NCI-H2196 treated with DMSO at 0.1 percent for 48 hours (cell line): Measurements from ENCODE around the gene CCNT2.
A peak's percentile ranks its signal among the peaks of the same experiment; 100 is the strongest.
"Not testable (repeated sequence)": the region's sequence is repeated elsewhere in the genome, so short reads cannot be mapped to it uniquely, and the experiment has no call there.

Experiments
- DNase-seq: peaks from one replicate; lab custom pipeline; 2025; ENCODE audit not compliant: unreplicated experiment; lab: John Stamatoyannopoulos, UW

The CCNT2 gene

DNA sequence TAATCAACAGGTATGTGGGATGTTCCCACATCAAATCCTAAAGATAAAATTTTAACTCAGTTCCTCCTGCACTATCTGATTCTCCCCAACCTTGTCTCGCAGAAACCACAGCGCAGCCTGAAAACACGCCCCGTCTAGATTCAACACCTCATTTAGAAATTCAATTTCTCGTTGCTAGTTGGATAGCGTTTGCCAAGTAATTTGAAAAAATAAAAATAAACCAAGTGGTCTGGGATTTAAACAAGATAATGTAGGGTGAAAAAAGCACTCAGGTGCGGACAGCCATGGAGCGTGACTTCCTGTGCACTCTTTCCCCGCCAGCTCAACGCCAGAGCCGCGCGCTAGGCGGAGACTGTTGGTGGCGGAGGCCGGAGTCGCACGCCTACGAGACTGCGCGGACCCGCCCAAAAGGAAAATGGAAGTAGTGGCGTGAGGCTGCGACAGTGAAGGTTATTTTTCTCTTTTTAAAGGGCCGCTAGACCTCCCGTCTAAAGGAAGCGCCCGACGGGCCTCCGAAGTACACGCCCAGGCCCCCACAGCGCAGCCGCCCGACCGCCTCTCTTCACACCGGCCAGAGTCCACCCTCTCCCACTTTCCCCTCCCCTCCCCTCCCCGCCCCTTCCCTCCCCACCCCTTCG is 615 bp upstream of the CCNT2 start:
- DNase-seq = peak; percentile 99

DNA sequence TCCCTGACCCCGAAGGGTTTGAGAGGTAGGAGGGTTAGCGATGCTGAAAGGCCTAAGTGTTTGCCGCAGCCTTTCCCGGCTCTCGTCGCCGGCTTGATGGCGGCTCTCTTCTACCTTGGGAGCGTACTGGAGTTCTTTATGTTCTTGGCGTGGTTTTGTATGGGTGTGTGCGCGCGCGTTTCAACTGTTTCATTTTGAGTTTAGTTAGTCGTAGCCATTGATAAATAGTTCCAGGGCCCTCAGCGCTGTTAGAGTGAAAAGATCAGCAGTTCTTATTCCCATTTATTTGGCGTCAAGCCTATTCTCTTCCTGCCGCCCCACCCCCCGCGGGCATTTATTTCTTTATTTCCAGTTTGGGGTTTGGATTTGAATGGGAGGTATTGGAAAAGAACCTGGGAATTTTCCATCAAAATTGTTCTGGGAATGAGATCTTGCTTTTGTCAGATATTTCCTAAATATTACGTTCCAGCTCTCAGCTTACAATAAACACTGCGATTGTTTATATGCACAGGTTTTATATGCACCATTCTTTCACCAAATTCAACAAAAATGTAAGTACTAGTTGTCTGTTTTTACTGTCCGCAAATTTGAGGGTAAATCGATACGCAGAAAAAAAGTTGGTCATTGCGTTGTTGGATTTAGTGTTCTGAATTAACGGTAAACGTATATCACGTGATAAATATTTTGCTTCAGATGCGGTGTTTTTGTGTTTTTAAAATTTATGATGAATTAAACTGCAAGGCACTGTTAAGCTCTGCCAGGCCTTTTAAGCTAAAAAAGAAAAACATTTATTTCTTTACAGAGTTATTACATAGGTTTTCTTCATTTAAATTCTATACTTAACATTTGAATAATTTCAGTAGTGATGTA is 954 bp downstream of the CCNT2 start:
- no peak for DNase-seq

DNA sequence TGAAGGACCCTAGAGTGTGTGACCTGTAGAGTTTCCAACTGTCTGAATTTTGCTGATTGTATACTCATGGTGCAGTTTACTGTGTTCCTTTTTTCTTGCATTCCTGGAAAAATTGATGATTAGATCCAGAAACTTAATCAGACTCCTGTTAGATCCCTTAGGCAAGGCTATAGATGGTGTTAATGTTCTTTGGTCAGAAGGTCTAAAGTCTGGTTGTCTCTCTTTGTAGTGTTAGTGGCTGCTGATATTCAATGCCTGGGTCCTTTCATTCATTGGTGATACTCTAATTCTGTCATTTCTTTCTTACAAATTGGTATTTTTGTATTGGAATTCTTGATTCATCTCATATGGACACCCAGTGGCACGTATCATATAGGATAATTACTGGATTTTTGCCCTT is 6.3 kb downstream of the CCNT2 start:
- DNase-seq = no peak

DNA sequence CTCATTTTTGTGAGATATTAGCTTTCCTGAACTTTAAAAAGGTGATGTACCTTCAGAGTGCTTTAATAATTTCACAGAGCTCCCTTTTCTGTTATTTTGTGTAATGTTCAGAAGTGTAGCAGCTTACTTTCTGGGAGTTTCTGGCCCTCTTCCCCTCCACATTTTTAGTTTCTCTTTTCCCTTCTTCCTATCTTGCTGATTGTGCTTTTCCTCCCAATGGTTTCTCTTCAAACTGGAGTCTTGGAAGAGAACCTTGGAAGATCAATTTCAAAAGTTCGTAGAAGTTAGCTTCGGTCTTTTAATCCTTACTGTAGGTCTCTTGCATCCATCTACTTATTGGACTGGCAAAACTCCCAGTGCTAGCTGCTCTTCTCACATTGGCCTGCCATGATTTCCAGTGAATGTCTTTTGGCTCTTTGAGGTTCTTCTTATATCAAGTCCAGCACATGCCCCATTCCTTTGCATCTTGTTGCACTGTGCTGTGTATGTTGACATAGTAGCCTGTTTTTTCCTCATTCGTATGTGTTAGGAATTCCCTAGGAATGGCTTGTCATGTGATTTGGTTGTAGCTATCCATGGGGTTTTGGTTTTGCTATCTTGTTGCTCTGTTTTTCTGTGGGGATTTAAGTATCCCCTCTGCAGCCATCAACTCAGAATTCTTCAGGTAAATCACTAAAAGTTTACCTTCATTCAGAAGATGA is 7.8 kb downstream of the CCNT2 start:
- DNase-seq = no peak

DNA sequence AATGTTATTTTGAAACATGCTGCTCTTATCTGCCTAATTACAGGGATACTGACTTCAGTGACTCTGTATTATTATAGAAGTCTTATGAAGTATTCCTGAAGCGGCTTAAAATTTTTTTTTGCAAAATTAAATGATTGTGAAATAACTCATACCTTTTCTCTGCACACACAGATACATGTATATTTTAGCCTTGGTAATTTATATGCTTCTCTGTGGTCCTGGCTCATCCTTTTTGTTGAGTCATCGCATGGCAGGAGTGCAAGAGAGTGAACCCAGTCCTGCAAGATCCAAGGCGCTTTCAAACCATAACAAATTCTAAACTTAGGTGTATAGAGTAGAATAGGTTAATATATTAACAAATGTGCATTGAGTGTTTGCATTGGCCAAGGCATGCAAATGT is 8.6 kb downstream of the CCNT2 start:
- DNase-seq = no peak

DNA sequence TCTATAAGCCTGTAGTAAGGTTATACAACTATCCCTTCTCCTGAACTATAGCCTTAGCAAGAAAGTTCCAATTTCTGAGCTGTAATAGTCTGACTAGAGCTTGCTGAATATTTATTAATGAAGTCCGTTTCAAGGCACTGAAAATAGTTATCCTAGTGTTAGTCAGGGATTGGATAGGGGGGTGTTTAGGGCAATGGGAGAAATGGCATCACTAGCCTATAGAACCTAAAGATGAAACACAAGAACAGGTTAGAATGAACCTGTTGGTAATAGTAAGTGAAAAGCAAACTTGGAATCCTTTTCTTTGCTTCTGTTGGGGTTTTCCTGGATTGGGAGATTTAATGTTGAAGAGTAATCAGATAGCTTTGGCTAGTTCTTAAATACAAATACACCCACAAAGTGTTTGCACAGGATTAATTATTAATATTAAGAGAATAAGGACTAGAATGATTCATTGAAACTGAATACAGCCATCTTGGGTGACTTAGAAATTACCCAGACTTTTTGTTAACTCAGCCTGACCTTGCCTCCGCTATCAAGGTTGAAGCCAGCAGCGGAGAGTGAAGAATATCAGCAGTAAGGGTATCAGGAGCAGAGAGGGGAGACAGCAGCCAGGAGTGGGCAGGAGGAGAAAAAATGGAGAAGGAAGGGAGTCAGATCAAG is 14.4 kb downstream of the CCNT2 start:
- DNase-seq = no peak

DNA sequence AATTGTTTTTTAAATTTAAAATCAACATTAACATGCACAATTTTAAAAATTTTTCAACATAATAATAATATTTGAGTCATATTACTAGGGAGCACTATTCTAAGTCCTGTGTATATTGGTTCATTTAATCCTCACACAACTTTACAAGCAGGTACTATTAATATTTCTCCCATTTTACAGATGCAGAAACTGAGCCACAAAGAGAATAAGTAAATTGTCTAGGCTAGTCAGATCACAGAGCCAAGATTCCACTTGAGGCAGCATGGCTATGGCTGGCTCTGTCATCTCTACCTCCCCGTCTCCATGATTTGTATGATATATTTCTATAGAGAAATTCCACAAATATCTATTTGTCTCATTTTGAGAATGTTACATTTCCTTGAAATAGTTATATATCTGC is 15.1 kb downstream of the CCNT2 start:
- no peak for DNase-seq

DNA sequence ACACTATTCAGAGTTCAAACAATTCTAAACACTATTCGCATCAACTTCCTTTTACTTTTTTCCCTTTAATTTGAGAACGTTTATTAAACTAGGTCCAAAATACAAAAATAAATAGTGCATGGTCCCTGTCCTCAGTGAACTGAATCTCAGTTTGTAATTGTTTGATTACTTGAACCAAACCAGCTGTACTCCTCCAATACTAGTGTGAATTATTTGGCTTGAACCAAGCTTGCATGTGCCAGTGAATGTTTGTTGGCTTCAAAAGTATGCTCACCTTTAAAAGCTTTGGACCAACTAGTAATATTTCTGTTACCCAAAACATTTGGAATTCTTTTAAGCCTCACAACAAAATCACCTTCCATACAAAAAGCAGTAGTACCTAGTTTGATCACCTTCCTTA is 15.5 kb downstream of the CCNT2 start:
- DNase-seq = no peak

DNA sequence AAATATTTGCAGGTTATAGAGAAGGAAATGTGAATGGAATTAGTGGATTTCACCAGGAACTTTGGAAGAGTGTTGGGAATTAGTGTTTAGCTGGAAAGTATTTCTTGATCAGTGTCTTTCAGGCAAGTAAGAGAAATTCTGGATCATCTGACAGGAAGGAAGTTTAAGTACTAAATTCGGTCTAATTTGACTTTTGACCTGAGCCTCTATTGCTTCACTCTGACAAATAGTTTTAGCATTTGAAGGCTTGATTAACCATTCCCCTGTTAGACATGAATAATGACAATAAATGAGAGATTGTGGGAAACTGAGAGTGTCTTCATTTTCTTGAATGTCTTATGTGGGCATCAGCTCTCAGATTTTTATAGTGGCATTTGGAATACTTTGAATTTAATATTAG is 16.0 kb downstream of the CCNT2 start:
- DNase-seq = no peak

DNA sequence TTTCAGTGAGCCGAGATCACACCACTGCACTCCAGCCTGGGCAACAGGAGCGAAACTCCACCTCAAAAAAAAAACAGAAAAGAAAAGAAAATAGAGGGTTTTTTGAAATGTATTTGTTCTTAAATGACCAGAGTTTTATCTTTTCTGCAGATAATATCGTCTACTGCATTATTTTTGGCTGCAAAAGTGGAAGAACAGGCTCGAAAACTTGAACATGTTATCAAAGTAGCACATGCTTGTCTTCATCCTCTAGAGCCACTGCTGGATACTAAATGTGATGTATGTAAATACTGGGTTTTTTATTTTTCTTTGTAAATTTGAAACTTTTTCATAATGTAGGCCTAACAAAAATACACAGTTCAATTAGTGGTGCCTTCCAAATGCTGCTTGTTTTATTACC is 18.1 kb downstream of the CCNT2 start:
- no peak for DNase-seq

DNA sequence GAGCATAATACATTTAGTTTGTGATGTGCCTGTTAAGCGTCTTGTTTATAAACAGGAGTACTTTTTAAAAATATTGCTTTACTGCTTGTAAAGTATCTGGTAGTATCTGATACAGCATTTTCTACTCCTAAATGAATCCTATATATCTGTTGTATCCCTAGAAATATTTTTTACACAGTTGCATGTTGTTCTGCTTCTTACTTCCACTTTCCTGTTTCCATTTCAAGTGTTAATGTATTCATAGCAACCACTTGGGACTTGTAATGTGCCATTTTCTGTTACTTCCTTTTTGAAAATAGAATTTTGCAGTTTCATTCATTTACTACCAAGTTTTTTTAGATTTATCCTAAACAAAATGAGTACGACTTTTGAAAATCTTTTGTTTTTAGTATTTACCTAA is 24.9 kb downstream of the CCNT2 start:
- DNase-seq = no peak

DNA sequence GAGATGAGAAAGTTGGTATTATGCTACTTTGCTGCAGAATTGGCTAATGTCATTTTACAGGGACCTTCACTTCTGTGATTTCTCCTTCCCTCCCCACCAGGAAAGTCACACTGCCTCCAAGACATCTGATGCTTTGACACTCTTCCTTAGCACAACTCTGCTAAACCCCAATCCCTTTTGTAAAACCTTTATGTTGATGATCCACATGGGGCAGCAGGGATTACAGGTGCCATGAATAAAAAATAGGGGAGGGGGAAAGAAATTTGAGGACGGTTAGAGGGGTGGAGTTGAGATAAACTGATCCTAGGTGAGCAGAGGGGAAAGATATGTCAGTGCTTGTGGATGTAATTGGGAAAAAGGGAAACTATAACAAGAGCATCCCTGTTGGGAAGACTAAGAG is 26.4 kb downstream of the CCNT2 start:
- no peak for DNase-seq

DNA sequence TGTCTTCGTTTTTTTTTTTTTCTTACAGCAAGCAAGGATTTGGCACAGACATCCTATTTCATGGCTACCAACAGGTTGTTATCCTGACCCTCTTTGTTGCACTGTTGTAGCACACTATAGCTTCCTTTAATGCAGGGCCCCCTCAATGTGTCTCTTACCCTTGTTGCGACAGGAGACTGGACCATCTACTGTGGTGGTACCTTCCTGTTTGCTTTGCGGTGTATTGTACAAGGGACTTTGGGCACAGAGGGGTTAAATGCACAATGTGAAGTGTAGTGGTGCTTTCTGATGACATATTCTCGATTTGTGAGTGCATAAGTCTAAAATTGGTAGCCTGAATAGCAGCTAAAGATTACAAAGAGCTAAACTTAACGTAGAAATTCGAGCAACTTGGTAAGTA is 27.5 kb downstream of the CCNT2 start:
- no peak for DNase-seq

DNA sequence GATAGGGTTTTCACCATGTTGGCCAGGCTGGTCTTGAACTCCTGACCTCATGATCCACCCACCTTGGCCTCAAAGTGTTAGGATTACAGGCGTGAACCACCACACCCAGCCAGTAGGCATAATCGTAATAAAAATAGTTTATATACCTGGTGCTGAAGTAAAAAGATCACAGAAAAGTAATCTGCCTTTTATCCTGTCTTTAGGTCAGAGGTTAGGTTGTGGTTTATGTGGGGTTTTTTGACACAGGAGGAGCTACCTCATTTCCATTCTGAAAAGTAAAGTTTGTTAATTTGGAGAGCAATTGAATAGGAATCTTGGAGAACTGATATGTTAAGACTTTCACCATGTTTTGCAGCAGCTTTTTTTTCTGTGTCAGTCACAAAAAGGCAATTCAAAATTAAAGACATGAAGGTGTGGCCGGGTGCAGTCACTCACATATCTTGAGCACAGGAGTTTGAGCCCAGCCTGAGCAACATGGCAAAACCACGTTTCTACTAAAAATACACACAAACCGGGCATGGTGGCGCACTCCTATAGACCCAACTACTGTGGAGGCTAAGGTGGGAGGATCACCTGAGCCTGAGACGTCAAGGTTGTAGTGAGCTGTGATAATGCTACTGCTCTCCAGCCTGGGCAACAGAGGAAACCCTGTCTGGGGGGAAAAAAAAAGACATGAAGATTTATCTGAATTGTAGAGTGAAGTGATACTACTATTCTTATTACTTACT is 31.5 kb downstream of the CCNT2 start:
- no peak for DNase-seq

DNA sequence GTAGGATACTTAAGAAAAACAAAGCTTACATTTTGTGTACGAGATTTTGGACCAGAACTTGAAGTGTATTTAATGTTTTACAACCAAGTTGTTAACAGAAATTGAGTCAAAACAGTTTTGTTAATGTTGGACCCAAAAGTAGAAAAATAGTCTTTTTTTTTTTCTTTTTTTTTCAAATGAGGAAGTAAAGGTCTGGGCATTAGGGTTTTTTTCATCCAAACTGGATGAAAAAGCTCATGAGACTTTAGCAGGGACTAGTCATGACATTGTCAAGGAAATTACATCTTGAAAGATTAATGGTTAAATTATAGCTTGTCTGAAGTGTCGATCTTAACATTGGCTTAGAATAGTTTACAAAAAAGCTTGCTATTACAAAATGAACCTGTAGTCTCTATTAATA is 32.3 kb downstream of the CCNT2 start:
- DNase-seq = no peak

DNA sequence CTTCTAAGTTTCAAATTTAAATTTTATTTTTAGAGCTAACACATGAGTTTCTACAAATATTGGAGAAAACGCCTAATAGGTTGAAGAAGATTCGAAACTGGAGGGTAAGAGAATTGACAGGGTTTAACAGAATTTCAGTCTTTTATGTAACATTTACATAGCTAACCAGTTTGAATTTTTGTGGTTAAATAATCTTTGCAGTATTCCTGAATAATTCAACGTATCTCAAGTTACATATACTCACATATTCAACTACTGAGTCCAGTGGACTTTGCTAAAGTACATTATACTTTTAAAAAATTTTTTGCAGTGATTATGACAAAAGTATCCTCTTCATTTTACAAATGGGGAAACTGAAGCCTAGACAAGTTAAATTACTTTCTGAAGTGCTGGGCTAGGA is 34.0 kb downstream of the CCNT2 start:
- DNase-seq = no peak

DNA sequence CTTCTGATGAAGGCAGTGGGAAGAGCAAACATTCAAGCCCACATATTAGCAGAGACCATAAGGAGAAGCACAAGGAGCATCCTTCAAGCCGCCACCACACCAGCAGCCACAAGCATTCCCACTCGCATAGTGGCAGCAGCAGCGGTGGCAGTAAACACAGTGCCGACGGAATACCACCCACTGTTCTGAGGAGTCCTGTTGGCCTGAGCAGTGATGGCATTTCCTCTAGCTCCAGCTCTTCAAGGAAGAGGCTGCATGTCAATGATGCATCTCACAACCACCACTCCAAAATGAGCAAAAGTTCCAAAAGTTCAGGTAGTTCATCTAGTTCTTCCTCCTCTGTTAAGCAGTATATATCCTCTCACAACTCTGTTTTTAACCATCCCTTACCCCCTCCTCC is 35.4 kb downstream of the CCNT2 start:
- DNase-seq = no peak

DNA sequence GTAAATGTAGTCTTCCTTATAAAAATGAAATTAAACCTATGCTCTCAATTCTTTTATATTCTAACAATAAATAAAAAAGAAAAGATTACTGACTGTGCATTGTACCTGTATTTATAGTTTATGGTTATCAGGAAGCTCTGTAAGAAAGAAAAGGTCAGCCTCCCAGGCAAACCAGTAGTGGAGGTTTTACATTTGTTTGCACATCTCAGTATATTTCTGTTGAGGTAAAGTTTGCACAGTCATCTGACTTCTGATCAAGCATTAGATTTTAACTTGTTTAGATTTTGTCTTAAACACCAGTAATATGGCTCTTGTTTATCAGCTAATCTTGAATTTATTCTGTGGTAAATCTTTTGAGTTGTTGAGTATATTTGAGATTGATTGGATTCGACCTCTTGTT is 37.1 kb downstream of the CCNT2 start:
- DNase-seq = no peak

DNA sequence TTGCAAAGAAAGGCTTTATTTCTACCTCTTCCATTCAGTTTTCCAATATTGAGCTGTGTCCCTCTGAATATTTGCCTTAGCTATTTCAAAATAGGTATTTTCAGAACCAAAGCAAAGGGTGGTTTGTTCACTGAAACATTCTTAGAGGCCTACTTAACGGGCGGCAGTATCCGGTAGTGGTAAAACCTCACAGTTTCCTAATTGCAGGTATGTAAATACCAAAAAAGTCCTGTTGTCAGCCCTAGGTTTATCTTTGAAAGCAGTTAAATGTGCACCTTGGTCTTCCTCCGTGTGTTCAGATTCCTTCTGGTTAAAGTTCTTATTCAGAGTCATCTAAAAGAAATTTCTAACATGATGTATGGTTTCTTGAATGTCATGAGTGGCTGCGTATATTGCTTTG is 38.9 kb downstream of the CCNT2 start:
- DNase-seq = no peak

DNA sequence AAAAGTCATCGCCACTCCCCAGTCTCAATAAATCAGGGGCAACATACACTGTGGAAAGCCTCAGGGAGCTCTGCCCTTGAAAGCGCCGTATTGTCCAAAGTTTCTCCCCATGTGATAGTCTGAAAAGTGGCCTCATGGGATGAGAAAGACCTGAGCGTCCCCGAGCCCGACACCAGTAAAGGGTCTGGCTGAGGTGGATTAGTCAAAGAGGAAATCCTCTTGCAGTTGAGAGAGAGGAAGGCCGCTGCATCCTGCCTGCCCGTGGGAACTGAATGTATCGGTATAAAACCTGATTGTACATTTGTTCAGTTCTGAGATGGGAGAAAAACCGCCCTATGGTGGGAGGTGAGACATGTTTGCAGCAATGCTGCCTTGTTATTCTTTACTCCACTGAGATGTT is 48.5 kb downstream of the CCNT2 start:
- DNase-seq = not testable (repeated sequence)
